OCI-LY1 (cell line): Measurements from ENCODE around the gene MEMO1.

Experiments used
- H2AFZ ChIP-seq: fragments of 200-600 bp; sonication (generic), shearing (Covaris generic); 2 replicates; pipeline ENCODE4 v1.6.0; 2014; ENCODE audit warnings: antibody characterized with exemption, mild to moderate bottlenecking, low read length
- H3F3A ChIP-seq: fragments of 200-600 bp; sonication (generic), shearing (Covaris generic); 2 replicates; pipeline ENCODE4 v1.6.0; 2014; ENCODE audit warnings: mild to moderate bottlenecking, antibody characterized with exemption, low read length, moderate library complexity; ENCODE audit not compliant: insufficient read depth
- H3K27ac ChIP-seq: fragments of 200-600 bp; sonication (generic); 2 replicates; pipeline ENCODE4 v1.5.1; 2014; ENCODE audit warnings: low read length, mixed run types, mild to moderate bottlenecking, low read depth; ENCODE audit not compliant: poor library complexity, severe bottlenecking
- H3K27me3 ChIP-seq: fragments of 200-600 bp; sonication (generic); 2 replicates; pipeline ENCODE4 v1.6.0; 2014; ENCODE audit warnings: antibody characterized with exemption, mild to moderate bottlenecking, low read length, moderate library complexity; ENCODE audit not compliant: insufficient read depth
- H3K36me3 ChIP-seq: fragments of 200-600 bp; sonication (generic); 2 replicates; pipeline ENCODE4 v1.6.1; 2014; ENCODE audit warnings: mild to moderate bottlenecking, antibody characterized with exemption, low read length, moderate library complexity, mixed read lengths; ENCODE audit not compliant: insufficient read depth
- H3K4me1 ChIP-seq: fragments of 200-600 bp; sonication (generic); 2 replicates; pipeline ENCODE4 v1.5.1; 2014; ENCODE audit warnings: mild to moderate bottlenecking, low read length, moderate library complexity; ENCODE audit not compliant: insufficient read depth, severe bottlenecking
- H3K4me2 ChIP-seq: fragments of 200-600 bp; sonication (generic), shearing (Covaris generic); 2 replicates; pipeline ENCODE4 v1.6.1; 2014; ENCODE audit warnings: low read length
- H3K4me3 ChIP-seq: fragments of 200-600 bp; sonication (generic); 2 replicates; pipeline ENCODE4 v1.5.1; 2014; ENCODE audit warnings: low read length, low read depth, mild to moderate bottlenecking, mixed read lengths; ENCODE audit not compliant: poor library complexity, severe bottlenecking
- H3K79me2 ChIP-seq: fragments of 200-600 bp; shearing (Covaris generic); 2 replicates; pipeline ENCODE4 v1.6.1; 2016; ENCODE audit warnings: mixed run types, low read length, mixed read lengths; ENCODE audit not compliant: insufficient read depth
- H3K9ac ChIP-seq: fragments of 200-600 bp; sonication (generic), shearing (Covaris generic); 2 replicates; pipeline ENCODE4 v1.6.1; 2014; ENCODE audit warnings: mild to moderate bottlenecking, low read length, mixed read lengths
- H3K9me2 ChIP-seq: fragments of 200-600 bp; sonication (generic), shearing (Covaris generic); 2 replicates; pipeline ENCODE4 v1.6.1; 2014; ENCODE audit warnings: low read depth, mild to moderate bottlenecking, low read length, mixed read lengths
- H3K9me3 ChIP-seq: fragments of 200-600 bp; shearing (Covaris generic); 2 replicates; pipeline ENCODE4 v1.6.1; 2014; ENCODE audit warnings: low read length, mixed read lengths
- H4K20me1 ChIP-seq: fragments of 200-600 bp; sonication (generic), shearing (Covaris generic); 2 replicates; pipeline ENCODE4 v1.6.0; 2016; ENCODE audit warnings: mild to moderate bottlenecking, low read length; ENCODE audit not compliant: insufficient read depth
- EZH2 ChIP-seq: fragments of 200-600 bp; sonication (generic), shearing (Covaris generic); IDR thresholded peaks from 2 replicates; pipeline ENCODE4 v1.8.0; 2017; ENCODE audit warnings: borderline replicate concordance, mixed run types, mild to moderate bottlenecking, antibody characterized with exemption, low read length, moderate library complexity, mixed read lengths
- TF ChIP-seq, protein P1 (sequence below): fragments of 200-600 bp; sonication (generic), shearing (Covaris generic); IDR thresholded peaks from 2 replicates; pipeline ENCODE4 v1.5.1; 2017; ENCODE audit warnings: mild to moderate bottlenecking, antibody characterized with exemption, low read length, moderate library complexity, mixed read lengths

The MEMO1 gene

DNA sequence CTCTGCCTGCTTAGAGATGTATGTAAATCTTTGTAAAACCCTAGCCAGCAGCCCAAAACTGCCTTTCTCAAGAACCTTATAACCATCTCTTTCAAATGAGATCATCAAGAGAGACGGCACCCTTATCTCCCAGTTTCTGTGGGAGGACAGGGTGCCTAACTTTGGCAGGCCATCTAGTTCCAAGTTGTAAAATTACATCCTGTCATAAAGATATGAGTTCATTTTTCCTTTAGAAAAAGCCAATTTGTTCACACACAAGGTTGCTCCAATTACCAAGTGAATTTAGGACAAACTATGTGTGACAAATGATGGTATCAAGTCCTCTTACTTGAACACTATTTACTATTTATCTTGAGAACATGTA lies 65.3 kb downstream of the MEMO1 start:
- Histone ChIP-seq H2AFZ (no peak overlapping the region), H3F3A (no peaks in the 10 kb centered on the region), H3K9me3 (no peaks in the 10 kb centered on the region), H3K9ac (no peak overlapping the region), H3K4me3 (no peak overlapping the region), H3K36me3 (peaks cover 24% of the 10 kb centered on the region; the same call in 1 of the 2 replicates), H3K27ac (no peak overlapping the region), H4K20me1 (no peaks in the 10 kb centered on the region), H3K79me2 (peaks cover 60% of the 10 kb centered on the region), H3K9me2 (no peaks in the 10 kb centered on the region), H3K4me1 (peaks cover 5% of the 10 kb centered on the region), H3K4me2 (no peak overlapping the region), H3K27me3 (no peaks in the 10 kb centered on the region)
- no peak for TF ChIP-seq EZH2
- TF ChIP-seq, protein P1, sequence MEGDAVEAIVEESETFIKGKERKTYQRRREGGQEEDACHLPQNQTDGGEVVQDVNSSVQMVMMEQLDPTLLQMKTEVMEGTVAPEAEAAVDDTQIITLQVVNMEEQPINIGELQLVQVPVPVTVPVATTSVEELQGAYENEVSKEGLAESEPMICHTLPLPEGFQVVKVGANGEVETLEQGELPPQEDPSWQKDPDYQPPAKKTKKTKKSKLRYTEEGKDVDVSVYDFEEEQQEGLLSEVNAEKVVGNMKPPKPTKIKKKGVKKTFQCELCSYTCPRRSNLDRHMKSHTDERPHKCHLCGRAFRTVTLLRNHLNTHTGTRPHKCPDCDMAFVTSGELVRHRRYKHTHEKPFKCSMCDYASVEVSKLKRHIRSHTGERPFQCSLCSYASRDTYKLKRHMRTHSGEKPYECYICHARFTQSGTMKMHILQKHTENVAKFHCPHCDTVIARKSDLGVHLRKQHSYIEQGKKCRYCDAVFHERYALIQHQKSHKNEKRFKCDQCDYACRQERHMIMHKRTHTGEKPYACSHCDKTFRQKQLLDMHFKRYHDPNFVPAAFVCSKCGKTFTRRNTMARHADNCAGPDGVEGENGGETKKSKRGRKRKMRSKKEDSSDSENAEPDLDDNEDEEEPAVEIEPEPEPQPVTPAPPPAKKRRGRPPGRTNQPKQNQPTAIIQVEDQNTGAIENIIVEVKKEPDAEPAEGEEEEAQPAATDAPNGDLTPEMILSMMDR: no peak

DNA sequence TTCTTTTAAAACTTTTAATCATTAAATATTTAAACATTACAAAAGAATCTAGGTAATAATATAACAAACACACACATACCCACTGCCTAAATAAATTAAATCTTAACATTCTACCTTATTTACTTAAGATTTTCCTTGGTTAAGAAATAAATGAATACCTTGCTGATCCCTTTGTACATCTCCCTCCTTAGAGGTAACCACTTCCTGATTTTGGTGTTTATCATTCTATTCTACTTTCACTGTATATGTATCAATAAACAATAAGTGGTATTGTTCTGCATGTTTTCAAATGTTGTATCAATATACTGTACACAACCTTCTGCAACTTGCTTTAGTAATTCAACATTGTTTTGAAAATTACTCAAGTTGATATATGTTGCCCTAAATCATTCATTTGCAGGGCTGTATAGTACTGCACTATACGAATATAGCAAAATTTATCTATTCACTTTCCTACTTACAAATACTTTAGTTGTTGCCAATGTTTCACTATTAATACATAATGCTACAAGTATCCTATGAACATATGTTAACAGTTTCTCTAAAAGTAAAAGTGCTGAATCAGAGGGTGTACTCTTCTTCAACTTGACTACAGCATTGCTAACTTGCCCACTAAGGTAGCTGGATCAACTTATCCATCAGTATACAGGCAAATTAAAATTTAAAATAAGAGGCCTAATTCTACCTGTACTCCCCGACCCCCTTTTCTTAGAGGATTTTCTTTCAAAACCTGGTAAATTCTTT lies 65.8 kb downstream of the MEMO1 start:
- no peak for TF ChIP-seq EZH2
- TF ChIP-seq, protein P1: no peak
- Histone ChIP-seq H3K4me2 (no peak overlapping the region), H3K4me3 (no peak overlapping the region), H3K79me2 (peaks cover 60% of the 10 kb centered on the region), H2AFZ (no peak overlapping the region), H3K27ac (no peak overlapping the region), H3K36me3 (peaks cover 24% of the 10 kb centered on the region; the same call in 1 of the 2 replicates), H3K4me1 (peaks cover 5% of the 10 kb centered on the region), H3K27me3 (no peaks in the 10 kb centered on the region), H3F3A (no peaks in the 10 kb centered on the region), H3K9ac (no peak overlapping the region), H4K20me1 (no peaks in the 10 kb centered on the region), H3K9me3 (no peaks in the 10 kb centered on the region), H3K9me2 (no peaks in the 10 kb centered on the region)

DNA sequence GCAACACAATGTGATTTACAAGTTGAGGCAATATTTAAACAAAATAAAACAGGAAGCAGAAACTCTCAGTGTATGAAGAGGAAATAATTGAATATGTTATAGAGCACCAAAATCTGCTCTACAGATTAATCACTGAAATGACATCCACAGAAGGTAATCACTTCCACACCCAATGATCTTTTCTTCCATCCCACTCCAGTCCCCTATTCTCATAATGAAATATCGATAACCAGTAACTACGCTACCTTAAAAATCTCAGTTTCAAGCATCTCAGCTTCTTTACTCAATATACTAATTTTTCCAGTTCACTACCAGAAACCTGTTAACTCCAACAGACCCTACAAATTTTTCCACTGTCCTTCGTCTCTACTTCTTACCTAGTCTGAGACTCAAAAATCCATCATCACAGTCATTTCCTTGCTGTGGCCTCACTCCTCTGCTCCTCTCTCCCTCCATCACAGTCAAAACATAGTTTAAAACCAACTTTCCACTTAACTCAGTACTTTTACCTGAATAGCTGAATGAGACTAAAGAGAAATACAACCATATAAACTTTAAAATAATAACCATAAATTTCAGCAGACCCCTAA lies 67.1 kb downstream of the MEMO1 start:
- Histone ChIP-seq H3K4me2 (no peak overlapping the region), H3K9ac (no peak overlapping the region), H3K4me1 (peaks cover 5% of the 10 kb centered on the region), H3K9me2 (no peaks in the 10 kb centered on the region), H2AFZ (no peak overlapping the region), H3K9me3 (no peaks in the 10 kb centered on the region), H3K27me3 (no peaks in the 10 kb centered on the region), H3F3A (no peaks in the 10 kb centered on the region), H3K27ac (no peak overlapping the region), H3K79me2 (peaks cover 54% of the 10 kb centered on the region), H4K20me1 (no peaks in the 10 kb centered on the region), H3K4me3 (no peak overlapping the region), H3K36me3 (peaks cover 24% of the 10 kb centered on the region; the same call in 1 of the 2 replicates)
- TF ChIP-seq, protein P1: no peak
- TF ChIP-seq EZH2: no peak
